Fibroblast of villous mesenchyme (primary cell): Measurements from ENCODE around the gene CACNA1B. TPM values are rescaled to one million over a fixed set of nuclear protein-coding genes. Genes with fewer than 3 reads are reported as not detected.

ENCODE experiments used
- DNase-seq: peaks from one replicate; pipeline ENCODE4 v3.0.0-alpha.2; 2010; ENCODE audit warnings: low read depth
- H3K4me3 ChIP-seq: 2 replicates; pipeline ENCODE4 v1.5.1; 2011; ENCODE audit warnings: low read depth, mild to moderate bottlenecking, low read length
- total RNA-seq: library from RNA; depleted of rRNA; stranded (reverse); fragments of >200 nt; gene quantifications from 2 replicates; pipeline ENCODE4 v1.2.3, GENCODE V29; 2012
- TF ChIP-seq, protein P1 (sequence below): IDR thresholded peaks from 2 replicates; pipeline ENCODE4 v1.5.1; 2012; ENCODE audit warnings: low read depth, mild to moderate bottlenecking, low read length; ENCODE audit not compliant: insufficient read depth

CACNA1B gene
- total RNA-seq, 1 donor: 0.43 TPM

DNA sequence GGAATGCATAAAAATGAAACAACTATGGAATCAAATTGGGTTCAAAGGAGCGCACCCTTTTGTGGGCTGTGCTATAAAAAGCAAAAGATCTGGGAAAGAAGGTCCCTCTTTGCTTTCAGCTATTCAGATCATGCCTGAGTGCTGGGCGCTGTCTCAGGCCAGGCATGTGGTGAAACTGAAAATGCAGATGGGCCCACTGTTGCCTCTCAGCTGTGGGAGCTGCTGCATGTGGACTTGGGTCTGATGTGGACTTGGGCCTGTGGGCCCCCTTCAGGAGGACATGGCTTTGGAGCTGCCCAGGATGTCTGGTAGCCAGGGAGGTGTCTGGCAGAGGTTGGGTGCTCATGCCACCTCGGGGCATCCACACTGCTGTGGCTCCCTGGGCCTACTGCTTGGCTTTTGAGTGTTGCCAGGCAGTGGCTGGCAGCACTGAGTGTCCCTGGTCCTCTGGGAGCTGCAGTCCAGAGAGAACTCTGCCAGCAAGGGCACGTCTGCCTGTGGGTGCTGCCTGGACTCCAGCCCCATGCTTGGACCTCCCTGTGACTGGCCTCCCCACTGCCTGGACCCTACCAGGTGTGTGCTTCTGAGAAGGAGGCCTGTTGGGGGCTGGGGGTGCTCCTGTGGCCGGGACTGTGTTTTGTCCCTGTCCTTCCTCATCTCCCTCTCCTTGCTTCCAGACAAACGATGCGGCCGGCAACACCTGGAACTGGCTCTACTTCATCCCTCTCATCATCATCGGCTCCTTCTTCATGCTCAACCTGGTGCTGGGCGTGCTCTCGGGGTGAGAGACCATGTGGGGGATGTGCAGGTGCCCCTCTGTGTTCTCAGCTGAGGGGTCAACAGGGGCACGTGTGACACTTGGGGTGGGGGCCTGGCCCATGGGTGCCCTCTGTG, 74.3 kb downstream of the CACNA1B start:
- DNase-seq: no peak
- no peak overlapping the region for H3K4me3 ChIP-seq
- TF ChIP-seq, protein P1, sequence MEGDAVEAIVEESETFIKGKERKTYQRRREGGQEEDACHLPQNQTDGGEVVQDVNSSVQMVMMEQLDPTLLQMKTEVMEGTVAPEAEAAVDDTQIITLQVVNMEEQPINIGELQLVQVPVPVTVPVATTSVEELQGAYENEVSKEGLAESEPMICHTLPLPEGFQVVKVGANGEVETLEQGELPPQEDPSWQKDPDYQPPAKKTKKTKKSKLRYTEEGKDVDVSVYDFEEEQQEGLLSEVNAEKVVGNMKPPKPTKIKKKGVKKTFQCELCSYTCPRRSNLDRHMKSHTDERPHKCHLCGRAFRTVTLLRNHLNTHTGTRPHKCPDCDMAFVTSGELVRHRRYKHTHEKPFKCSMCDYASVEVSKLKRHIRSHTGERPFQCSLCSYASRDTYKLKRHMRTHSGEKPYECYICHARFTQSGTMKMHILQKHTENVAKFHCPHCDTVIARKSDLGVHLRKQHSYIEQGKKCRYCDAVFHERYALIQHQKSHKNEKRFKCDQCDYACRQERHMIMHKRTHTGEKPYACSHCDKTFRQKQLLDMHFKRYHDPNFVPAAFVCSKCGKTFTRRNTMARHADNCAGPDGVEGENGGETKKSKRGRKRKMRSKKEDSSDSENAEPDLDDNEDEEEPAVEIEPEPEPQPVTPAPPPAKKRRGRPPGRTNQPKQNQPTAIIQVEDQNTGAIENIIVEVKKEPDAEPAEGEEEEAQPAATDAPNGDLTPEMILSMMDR: no peak

DNA sequence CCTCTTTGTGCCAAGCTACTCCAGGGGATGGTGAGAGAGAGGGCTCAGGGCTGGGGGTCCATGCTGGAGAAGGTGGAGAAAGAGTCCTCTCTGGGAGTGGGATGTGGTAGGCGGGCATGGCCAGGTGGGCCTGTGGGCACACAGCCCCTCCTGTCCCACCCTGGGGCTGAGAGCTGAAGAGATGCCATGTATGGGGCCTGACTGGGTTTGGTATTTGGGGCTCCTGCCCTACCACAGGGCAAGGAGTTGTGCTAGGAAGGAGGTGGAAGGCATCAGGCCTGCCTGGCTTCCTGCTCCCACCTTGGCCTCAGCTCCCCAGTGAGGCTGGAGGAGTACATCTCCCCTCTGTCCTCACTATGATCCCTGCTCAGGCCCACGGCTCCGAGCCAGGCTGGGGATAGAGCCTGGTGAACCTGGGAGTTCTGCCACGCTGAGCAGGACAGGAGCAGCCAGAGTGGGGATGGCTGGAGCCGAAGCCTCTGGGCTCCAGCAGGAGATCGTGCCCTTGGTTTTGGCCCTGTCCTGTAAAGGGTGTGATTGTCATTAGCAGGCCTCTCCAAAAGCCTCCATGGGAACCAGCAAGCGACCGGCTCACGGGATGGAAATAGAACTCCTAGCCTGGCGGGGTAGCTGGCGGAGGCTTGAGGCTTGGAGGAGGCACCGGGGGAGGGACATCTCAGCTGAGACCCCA, 75.5 kb downstream of the CACNA1B start:
- TF ChIP-seq, protein P1: no peak
- DNase-seq: no peak
- H3K4me3 ChIP-seq: no peak overlapping the region

DNA sequence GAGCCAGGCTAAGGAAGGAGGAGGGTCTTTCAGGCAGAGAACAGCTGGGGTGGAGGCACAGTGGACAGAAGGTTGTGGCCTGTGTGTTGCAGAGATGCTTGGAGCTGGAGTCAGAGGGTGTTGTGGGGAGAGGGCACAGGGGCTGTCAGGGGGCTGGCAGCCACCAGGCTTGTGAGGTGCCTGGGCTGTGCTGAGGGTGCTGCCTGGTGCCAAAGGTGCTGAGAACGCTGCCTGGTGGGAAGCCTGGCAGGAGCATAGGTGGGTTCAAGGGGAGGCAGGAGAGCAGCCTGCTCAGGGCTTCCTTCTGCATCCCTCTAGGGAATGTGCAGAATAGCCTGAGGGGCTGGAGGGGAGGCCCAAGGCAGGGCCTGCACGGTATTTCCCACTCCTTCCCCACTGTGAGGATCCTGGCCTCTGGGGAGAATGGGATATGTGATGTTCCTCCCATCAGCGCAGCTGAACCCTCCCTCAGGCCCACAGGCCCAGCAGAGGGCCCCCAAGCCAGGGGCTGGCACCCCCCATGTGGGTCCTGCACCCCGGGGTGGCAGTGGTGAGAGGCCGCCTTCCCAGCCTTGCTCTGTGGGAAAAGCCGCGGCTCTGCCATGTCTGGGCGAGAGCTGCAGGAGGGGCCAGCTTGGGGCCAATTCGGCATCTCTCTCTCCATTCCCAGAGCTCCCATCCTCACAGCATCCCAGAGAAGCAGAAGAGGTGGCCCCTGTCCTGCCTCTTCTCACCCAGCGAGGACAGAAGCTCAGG, 76.3 kb downstream of the CACNA1B start:
- DNase-seq: no peak
- no peak overlapping the region for H3K4me3 ChIP-seq
- TF ChIP-seq, protein P1: no peak

DNA sequence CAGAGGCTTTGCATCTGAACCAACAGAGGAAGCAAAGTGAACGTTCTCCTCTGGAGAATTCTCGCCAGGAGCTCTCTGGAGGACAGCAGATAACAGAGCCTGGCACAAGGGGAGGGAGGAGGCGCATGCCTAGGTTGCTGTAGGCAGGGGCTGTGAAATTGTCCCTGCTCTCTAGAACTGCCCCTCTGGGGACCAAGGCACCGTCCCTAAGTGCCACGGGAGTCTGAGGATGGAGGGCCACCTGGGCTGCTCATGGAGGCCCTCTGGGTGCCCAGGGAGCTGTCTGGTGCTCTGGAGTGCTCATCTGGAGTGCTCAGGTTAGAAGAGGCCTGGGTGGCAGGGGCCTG, 77.6 kb downstream of the CACNA1B start:
- TF ChIP-seq, protein P1: no peak
- no peak overlapping the region for H3K4me3 ChIP-seq
- DNase-seq: no peak

DNA sequence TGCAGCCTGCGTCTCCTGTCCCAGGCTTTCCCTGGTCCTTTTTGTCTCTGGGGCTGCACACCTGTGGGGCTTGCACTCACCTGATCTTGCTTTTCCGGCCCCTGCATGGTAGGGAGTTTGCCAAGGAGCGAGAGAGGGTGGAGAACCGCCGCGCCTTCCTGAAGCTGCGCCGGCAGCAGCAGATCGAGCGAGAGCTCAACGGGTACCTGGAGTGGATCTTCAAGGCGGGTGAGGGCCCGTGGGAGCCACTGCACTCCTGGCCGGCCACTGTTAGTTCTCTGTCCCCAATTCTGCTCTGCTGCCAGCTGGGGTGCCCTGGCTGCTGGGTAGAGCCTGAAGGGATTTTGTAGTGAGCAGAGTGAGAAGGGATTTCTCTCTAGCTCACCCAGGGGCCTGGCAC, 78.0 kb downstream of the CACNA1B start:
- TF ChIP-seq, protein P1: no peak
- no peak overlapping the region for H3K4me3 ChIP-seq
- DNase-seq: no peak

DNA sequence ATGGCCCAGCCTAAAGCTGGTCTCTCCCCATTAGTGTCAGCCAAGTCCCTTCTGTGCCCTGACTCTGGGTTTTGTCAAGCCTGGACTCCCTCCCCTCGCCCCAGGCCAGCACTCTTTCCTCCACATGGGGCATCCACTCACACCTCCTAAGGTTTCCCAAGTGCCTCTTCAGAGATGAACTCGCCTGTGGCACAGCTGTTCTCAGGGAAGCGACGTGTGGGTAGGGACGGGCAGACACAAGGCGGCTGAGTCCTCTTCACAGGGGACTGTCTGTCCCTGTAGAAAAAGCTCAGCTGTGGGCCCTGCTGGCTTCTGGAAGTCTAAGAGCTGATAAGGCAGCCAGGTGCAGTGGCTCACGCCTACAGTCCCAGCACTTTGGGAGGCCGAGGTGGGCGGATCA, 78.5 kb downstream of the CACNA1B start:
- H3K4me3 ChIP-seq: no peak overlapping the region
- DNase-seq: no peak
- TF ChIP-seq, protein P1: no peak
